RWPE1 (cell line): ENCODE results near the gene PKD1L1.

Experiments used
- CTCF ChIA-PET: fragments of 350-600 bp; sonication (Branson Sonifier 250); formaldehyde crosslinking; extraction: SDS; loops from one replicate; lab custom pipeline; 2021; lab: Yijun Ruan, JAX
- POLR2A ChIA-PET: fragments of 400-600 bp; formaldehyde crosslinking; extraction: SDS; loops from one replicate; lab custom pipeline; 2020; ENCODE audit warnings: antibody characterized with exemption; ENCODE audit not compliant: low non-redundant PET; lab: Yijun Ruan, JAX
- DNase-seq: peaks from one replicate; pipeline ENCODE4 v3.0.0; 2012; ENCODE audit warnings: low spot score
- H3K27ac ChIP-seq: fragments of 450-650 bp; 2 replicates; pipeline ENCODE4 v1.5.1; 2017
- TF ChIP-seq, protein P1 (sequence below): fragments of 450-650 bp; conservative IDR thresholded peaks from 2 replicates; pipeline ENCODE4 v1.5.1; 2017; ENCODE audit warnings: low read depth, mild to moderate bottlenecking

Gene PKD1L1

DNA sequence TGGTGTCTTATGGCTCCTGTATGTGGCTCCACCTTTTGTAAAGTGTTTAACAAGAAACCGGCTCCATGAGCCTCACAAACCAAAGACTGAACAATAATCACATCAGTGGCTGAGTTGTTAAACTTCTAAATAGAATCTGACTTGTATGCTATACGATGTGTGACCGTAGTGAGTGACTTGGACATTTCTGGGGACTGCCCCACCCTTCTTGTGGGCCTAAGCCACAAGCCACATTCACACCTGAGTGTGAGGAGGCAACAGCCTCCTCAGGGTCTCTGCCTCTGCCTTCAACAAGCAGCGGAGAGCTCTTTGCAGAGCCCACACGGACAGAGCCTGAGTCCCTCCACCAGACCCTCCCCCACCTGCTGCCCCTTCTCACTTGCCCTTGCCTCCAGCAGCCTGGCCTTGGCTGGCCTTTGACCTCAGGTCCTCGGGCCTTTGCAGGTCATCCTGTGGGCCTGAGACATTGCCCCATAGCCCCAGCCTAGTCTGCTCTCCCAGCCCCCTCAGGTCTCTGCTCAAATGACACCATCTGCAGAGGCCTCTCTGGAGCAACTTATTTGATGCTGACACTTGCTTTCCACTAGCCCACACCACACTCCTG lies 209.6 kb downstream of the PKD1L1 start:
- no peak for DNase-seq
- POLR2A ChIA-PET, result no interaction called here
- CTCF ChIA-PET, result no interaction called here
- no peak overlapping the region for H3K27ac ChIP-seq
- TF ChIP-seq, protein P1, sequence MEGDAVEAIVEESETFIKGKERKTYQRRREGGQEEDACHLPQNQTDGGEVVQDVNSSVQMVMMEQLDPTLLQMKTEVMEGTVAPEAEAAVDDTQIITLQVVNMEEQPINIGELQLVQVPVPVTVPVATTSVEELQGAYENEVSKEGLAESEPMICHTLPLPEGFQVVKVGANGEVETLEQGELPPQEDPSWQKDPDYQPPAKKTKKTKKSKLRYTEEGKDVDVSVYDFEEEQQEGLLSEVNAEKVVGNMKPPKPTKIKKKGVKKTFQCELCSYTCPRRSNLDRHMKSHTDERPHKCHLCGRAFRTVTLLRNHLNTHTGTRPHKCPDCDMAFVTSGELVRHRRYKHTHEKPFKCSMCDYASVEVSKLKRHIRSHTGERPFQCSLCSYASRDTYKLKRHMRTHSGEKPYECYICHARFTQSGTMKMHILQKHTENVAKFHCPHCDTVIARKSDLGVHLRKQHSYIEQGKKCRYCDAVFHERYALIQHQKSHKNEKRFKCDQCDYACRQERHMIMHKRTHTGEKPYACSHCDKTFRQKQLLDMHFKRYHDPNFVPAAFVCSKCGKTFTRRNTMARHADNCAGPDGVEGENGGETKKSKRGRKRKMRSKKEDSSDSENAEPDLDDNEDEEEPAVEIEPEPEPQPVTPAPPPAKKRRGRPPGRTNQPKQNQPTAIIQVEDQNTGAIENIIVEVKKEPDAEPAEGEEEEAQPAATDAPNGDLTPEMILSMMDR, result no peak

DNA sequence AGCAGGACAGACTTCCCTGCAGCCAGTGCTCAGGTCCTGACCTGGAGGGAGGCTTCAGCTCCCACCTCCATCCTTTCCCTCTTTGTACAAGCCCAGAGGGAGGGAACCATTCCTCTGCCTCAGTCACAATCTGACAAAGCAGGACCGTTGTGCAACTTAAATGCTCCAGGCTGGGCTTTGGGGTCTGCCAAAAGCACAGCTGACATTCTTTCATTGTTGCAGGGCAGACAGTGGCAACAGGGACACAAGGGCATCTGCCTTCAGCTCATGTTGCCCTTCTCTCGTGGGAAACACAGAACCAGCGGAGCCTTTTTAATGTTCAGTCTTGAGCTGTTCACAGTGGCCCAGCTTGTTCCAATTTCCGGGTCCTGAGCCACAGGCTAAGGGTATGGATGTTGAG lies 210.7 kb downstream of the PKD1L1 start:
- ChIA-PET POLR2A (no interaction called here), CTCF (no interaction called here)
- TF ChIP-seq, protein P1, result no peak
- H3K27ac ChIP-seq, result no peak overlapping the region
- no peak for DNase-seq

DNA sequence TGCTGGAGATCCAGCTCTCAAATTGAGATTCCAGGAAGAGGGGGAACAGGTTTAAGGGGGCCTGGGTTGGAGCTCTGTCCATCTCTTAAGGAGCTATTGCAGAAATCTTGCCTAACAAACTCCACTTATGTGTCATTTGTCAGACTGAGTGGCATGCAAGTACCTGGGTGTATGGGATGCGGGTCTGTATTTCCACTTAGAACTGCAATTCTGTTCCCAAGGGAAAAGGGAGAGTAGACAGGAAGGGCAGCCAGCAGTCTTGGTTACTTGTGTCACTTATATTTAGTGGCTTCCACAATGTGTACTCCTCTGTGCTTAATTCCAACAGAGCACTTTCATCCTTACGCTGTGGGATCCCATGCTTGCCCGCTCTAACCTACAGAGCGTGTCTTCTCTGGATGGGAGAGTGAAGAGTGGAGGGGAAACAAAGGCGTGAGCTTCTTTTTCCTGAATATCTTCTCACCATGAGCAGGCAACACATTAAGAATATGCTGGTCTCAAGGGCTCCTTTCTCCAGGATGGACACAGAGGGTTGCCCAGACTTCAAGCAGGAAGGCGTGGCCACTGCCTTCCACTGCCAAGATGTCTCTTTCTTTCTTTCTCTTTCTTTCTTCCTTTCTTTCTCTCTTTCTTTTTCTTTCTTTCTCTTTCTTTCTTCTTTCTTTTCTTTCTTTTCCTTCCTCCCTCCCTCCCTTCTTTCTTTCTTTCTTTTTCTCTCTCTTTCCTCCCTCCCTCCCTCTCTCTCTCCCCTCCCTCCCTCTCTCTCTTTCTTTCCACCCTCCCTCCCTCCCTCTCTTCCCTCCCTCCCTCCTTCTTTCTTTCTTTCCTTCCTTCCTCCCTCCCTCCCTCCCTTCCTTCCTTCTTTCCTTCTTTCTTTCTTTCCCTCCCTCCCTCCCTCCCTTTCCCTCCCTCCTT lies 212.6 kb downstream of the PKD1L1 start:
- ChIA-PET CTCF (no interaction called here), POLR2A (no interaction called here)
- TF ChIP-seq, protein P1, result no peak
- no peak for DNase-seq
- no peak overlapping the region for H3K27ac ChIP-seq

DNA sequence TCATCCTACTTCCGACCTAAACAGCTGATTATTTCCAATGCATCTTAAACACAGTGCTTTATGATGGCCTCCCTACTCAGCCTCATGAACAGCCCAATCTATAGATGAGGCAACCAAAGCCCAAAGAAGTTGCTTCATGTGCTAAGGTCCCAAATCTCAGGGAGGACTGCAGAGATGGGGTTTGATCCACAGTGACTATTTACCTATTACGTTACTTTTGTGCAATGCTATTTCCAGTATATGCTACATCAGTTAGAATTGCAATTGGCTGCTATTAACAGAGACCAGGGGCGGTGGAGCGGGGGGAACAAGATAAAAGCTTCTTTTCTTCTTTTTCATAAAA lies 213.3 kb downstream of the PKD1L1 start:
- no peak for DNase-seq
- TF ChIP-seq, protein P1, result no peak
- ChIA-PET POLR2A (no interaction called here), CTCF (no interaction called here)
- no peak overlapping the region for H3K27ac ChIP-seq

DNA sequence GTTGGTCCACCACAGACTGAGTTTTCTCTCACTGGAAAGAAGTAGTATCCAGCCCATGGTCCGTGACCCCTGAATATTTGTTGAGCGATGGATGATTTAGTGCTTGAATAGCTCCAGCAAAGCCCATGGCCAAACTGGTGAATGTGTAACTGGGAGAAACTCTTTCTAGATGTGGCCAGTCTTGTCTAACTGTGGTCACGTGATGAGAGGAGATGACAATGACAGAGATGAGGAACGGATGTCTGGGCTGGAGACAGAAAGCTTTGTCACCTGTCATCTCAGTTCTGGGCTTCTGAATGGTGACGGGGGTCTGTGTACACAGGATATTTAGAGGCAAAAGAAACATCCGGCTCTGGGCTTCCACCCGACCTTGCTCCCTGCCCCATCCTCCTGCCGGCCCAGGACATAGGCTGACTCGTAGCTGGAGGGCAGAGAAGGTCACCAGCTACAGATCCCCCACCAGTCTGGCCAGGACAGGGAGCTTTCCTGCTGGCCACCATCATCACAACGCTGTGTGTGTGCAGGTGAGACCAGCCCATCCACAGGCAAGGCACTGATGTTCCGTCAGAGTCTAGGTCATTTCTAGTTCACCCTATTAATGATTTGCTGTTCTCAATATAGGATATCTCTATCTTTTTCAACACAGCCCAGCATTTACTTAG lies 213.8 kb downstream of the PKD1L1 start:
- DNase-seq, result no peak
- TF ChIP-seq, protein P1, result no peak
- POLR2A ChIA-PET, result no interaction called here
- CTCF ChIA-PET, result no interaction called here
- H3K27ac ChIP-seq, result no peak overlapping the region

DNA sequence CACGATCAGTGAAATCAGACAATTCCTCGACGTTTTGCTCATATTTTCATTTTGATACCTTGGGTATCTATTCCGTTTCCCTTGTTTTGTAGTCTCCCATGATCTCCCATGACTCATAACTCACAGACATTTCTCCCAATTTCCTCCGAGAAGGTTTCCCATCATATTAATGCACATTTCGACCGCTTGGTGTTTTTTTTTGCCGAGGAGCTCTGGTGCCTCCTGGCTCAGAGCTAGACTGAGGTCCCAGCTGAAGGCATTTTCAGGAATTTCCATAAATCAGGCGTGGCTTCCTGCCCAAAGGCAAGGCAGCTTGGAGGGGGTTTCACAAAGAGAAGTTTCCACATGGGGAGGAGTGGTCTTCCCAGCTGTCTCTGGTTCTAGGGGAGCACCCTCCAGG lies 218.1 kb downstream of the PKD1L1 start:
- DNase-seq, result no peak
- H3K27ac ChIP-seq, result no peak overlapping the region
- POLR2A ChIA-PET, result interaction anchor here (0.5 kb wide), 1 partner anchor 64 kb away, joined by 4 read pairs; no protein-coding TSS in a partner anchor
- CTCF ChIA-PET, result no interaction called here
- TF ChIP-seq, protein P1, result no peak
